DND-41 (cell line): ENCODE results near the gene NDOR1.
A peak's percentile ranks its signal among the peaks of the same experiment; 100 is the strongest.

Source experiments
- ATAC-seq: fragments of 200-7000 bp; cut with Tn5 transposase; 3 replicates; pipeline ENCODE4 v1.9.1; 2021; ENCODE audit warnings: low read depth; ENCODE audit not compliant: insufficient read depth
- DNase-seq: peaks from one replicate; pipeline ENCODE4 v3.0.0-alpha.2; 2020
- H2AFZ ChIP-seq: 2 replicates; pipeline ENCODE4 v1.6.0; 2012; ENCODE audit warnings: low read depth, low read length
- H3K27ac ChIP-seq: 2 replicates; pipeline ENCODE4 v1.5.1; 2012; ENCODE audit warnings: low read length, inconsistent platforms
- H3K27me3 ChIP-seq: fragments of 200-600 bp; sonication (generic); 2 replicates; pipeline ENCODE4 v1.6.0; 2012; ENCODE audit warnings: low read length, mild to moderate bottlenecking, inconsistent platforms; ENCODE audit not compliant: insufficient read depth, poor library complexity
- H3K36me3 ChIP-seq: 2 replicates; pipeline ENCODE4 v1.5.1; 2012; ENCODE audit warnings: low read length, inconsistent platforms; ENCODE audit not compliant: insufficient read depth
- H3K4me1 ChIP-seq: 2 replicates; pipeline ENCODE4 v1.5.1; 2012; ENCODE audit warnings: mild to moderate bottlenecking, low read length; ENCODE audit not compliant: insufficient read depth
- H3K4me2 ChIP-seq: 2 replicates; pipeline ENCODE4 v1.6.0; 2012; ENCODE audit warnings: mild to moderate bottlenecking, moderate library complexity, low read length, inconsistent platforms; ENCODE audit not compliant: insufficient read depth
- H3K4me3 ChIP-seq, 2 experiments: fragments of 200-600 bp in 1 of 2; shearing (Covaris generic) in 1 of 2; 2 replicates each; pipeline ENCODE4 v1.5.1; 2012 to 2016; ENCODE audit warnings: inconsistent platforms in 2 of 2, low read length in 2 of 2, mild to moderate bottlenecking in 2 of 2, low read depth in 1 of 2, moderate library complexity in 1 of 2
- H3K79me2 ChIP-seq: 2 replicates; pipeline ENCODE4 v1.6.0; 2012; ENCODE audit warnings: low read length, inconsistent platforms; ENCODE audit not compliant: insufficient read depth
- H3K9ac ChIP-seq: 2 replicates; pipeline ENCODE4 v1.6.0; 2012; ENCODE audit warnings: low read depth, mild to moderate bottlenecking, inconsistent platforms, low read length, moderate library complexity
- H3K9me3 ChIP-seq: 2 replicates; pipeline ENCODE4 v1.5.1; 2012; ENCODE audit warnings: low read length, moderate library complexity, mild to moderate bottlenecking, inconsistent platforms; ENCODE audit not compliant: insufficient read depth, severe bottlenecking
- H4K20me1 ChIP-seq: 2 replicates; pipeline ENCODE4 v1.6.0; 2012; ENCODE audit warnings: low read length; ENCODE audit not compliant: insufficient read depth
- EZH2 ChIP-seq: IDR thresholded peaks from 3 replicates; pipeline ENCODE4 v1.6.1; 2012; ENCODE audit warnings: borderline replicate concordance, low read depth, mild to moderate bottlenecking, moderate library complexity, low read length, inconsistent platforms; ENCODE audit not compliant: severe bottlenecking
- TF ChIP-seq, protein P1 (sequence below): IDR thresholded peaks from 2 replicates; pipeline ENCODE4 v1.5.1; 2012; ENCODE audit warnings: borderline replicate concordance, low read length, moderate library complexity, mild to moderate bottlenecking; ENCODE audit not compliant: poor library complexity, severe bottlenecking; ENCODE audit errors: extremely low read depth

Gene NDOR1

DNA sequence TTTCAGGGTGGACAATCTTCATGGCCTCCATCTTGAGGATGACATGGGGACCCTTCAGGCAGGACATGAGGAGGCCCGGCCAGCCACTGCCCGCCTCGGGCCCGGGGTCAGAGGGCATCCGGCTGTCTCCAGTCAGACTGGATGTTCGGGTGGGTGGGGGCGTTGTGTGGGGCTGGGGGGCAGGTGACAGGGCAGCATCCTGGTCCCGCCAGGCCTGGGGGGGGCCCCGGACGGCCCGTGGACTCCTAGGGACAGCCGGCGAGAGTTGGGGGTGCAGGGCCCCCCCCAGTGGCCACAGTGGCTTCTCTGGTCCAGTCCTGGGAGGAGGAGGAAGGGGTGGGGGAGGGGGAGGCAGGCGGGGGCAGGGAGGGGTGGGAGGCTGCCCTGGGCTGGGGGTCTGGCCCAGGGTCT lies 15.6 kb downstream of the NDOR1 start:
- DNase-seq: no peak
- no peak overlapping the region for H2AFZ ChIP-seq
- H3K27ac ChIP-seq: no peak overlapping the region
- peaks cover under 1% of the 10 kb centered on the region; the same call in 1 of the 2 replicates for H3K36me3 ChIP-seq
- H3K27me3 ChIP-seq: no peaks in the 10 kb centered on the region
- H3K4me1 ChIP-seq: peaks cover 17% of the 10 kb centered on the region
- H3K9me3 ChIP-seq: no peaks in the 10 kb centered on the region
- no peak for TF ChIP-seq EZH2
- TF ChIP-seq, protein P1, sequence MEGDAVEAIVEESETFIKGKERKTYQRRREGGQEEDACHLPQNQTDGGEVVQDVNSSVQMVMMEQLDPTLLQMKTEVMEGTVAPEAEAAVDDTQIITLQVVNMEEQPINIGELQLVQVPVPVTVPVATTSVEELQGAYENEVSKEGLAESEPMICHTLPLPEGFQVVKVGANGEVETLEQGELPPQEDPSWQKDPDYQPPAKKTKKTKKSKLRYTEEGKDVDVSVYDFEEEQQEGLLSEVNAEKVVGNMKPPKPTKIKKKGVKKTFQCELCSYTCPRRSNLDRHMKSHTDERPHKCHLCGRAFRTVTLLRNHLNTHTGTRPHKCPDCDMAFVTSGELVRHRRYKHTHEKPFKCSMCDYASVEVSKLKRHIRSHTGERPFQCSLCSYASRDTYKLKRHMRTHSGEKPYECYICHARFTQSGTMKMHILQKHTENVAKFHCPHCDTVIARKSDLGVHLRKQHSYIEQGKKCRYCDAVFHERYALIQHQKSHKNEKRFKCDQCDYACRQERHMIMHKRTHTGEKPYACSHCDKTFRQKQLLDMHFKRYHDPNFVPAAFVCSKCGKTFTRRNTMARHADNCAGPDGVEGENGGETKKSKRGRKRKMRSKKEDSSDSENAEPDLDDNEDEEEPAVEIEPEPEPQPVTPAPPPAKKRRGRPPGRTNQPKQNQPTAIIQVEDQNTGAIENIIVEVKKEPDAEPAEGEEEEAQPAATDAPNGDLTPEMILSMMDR: no peak
- H3K4me3 ChIP-seq: no peak overlapping the region
- H4K20me1 ChIP-seq: no peaks in the 10 kb centered on the region; the same call in 1 of the 2 replicates
- H3K4me2 ChIP-seq: no peak overlapping the region
- H3K79me2 ChIP-seq: no peaks in the 10 kb centered on the region
- ATAC-seq: no peak
- no peak overlapping the region for H3K9ac ChIP-seq

DNA sequence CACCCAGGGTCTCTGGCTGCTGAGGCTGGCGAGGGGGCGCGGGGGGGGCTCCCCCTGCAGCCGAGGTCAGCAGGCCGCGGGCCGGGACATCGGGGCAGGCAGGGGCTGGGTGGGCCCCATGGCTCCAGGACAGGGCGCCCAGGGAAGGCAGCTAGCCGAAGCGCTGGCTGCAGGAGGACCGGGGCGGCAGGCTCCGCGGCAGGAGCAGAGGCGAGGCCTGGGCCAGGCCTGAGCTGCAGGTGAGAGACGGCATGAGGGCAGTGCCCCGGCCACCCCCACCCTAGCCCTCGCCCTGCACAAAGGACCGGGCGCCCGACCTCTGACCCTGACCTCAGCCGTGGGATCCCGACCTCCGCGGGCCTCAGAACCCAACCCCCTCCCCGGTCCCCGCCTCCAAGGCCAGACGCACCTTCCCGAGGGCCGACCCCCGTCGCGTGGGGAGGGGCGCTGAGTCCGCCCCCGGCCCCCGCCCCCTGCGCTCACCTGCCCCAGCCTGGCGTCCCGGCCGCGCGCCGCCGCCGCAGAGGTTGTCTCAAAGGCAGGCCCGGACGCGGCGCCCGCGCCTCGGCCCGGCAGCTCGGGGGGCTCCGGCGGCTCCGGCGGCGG lies 16.1 kb downstream of the NDOR1 start:
- Histone ChIP-seq H3K36me3 (no peaks in the 10 kb centered on the region; the same call in 1 of the 2 replicates), H3K9me3 (no peaks in the 10 kb centered on the region), H4K20me1 (no peaks in the 10 kb centered on the region; the same call in 1 of the 2 replicates), H3K4me3 (no peak overlapping the region), H3K4me2 (no peak overlapping the region), H3K79me2 (no peaks in the 10 kb centered on the region), H2AFZ (no peak overlapping the region), H3K27ac (no peak overlapping the region), H3K27me3 (no peaks in the 10 kb centered on the region), H3K4me1 (peaks cover 17% of the 10 kb centered on the region), H3K9ac (no peak overlapping the region)
- TF ChIP-seq EZH2: no peak
- TF ChIP-seq, protein P1: no peak
- DNase-seq (no peak), ATAC-seq (no peak)

DNA sequence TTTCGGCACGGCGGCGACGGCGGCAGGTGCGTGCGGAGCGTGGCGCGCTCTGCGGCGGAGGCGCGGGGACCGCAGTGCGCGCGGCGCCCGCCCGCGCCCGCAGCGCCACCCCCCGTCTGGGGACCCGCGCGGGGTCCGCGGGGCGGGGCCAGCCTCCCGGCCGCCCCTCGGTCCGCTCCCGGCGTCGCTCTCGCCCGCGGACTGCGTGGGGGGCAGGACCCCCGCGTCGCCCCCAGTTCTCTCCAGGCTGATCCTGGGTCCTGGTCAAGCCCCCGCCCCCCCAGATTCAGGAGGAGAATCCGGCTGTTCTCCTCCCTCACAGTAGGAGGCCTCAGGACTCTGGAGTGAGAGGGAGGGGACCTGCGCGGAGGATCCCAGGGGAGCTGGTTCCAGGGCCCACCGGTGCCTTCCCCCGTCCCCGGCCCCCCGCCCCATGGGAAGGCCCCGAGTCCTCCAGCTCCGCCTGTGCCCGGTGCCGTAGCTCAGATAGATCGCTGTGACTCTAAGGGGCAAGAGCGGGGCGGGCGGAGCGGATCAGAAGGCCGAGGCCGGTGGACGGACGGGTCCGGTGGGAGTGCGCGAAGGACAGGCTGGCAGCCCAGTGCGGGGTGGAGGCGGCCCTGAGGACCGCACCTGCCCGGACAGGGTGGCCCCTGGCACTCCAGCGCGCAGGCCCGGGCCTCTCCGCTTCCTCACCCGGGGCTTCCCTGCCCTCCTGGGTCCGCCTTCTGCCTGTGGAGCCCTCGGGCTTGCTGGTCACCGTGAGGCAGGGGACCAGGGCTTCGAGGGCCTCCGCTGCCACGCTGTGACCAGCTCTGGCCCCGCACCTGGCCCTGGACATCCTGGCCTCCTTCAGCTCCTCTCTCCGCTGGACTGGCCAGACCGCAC lies 16.9 kb downstream of the NDOR1 start, which contains the start of gene RNF208:
Gene RNF208, minus strand, starts transcription at position 51 of the 888 bp plus-strand sequence. CDS start 1,028 bp downstream, outside the sequence.
- peak within 1 kb of the TSS; percentile 94 for H3K4me2 ChIP-seq
- ATAC-seq (no peak), DNase-seq (no peak)
- H3K27ac ChIP-seq: peak within 1 kb of the TSS; percentile 85
- H3K27me3 ChIP-seq: no peaks in the 10 kb centered on the region
- peak within 1 kb of the TSS; percentile 98 for H3K9ac ChIP-seq
- no peaks in the 10 kb centered on the region for H3K9me3 ChIP-seq
- no peaks in the 10 kb centered on the region for H3K79me2 ChIP-seq
- TF ChIP-seq EZH2: no peak
- TF ChIP-seq, protein P1: no peak
- H3K36me3 ChIP-seq: no peaks in the 10 kb centered on the region; the same call in 1 of the 2 replicates
- peak within 1 kb of the TSS; percentile 68 to 96; a peak in 3 of 4 replicates for H3K4me3 ChIP-seq
- peak within 1 kb of the TSS; percentile 82 for H2AFZ ChIP-seq
- no peaks in the 10 kb centered on the region for H4K20me1 ChIP-seq
- peaks cover 20% of the 10 kb centered on the region for H3K4me1 ChIP-seq
